HTR-8/SVneo (cell line): Measurements from ENCODE around the gene LNX2.
"Not testable (repeated sequence)": the region's sequence is repeated elsewhere in the genome, so short reads cannot be mapped to it uniquely, and the experiment has no call there.

Source experiments
- DNase-seq: peaks from one replicate; pipeline ENCODE4 v3.0.0; 2011; ENCODE audit warnings: low spot score, mixed read lengths; ENCODE audit not compliant: insufficient read length
- FAIRE-seq: peaks from 2 replicates; lab custom pipeline; 2011; peaks lifted over from hg19 to GRCh38; lab: Jason Lieb, UNC

The LNX2 gene

DNA sequence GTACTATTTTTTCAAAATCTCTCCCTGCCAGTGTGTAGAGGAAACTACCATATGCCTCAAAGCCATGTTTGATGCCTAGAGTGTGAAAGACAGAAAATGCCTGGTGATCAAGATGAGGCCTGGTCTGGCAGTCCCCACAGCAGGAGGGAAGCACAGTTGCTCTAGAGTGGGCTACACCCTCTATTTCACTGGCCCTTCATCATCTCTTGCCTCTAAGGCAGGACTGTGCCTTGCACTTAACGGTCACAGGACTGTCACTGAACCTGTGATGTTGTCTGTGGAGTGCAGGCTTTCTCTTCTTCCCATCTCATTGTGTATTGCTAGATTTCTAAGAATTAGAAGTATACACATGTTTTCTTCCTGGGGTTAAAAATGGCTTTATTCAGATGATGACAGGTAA is 17.7 kb upstream of the LNX2 start:
- no peak for FAIRE-seq

DNA sequence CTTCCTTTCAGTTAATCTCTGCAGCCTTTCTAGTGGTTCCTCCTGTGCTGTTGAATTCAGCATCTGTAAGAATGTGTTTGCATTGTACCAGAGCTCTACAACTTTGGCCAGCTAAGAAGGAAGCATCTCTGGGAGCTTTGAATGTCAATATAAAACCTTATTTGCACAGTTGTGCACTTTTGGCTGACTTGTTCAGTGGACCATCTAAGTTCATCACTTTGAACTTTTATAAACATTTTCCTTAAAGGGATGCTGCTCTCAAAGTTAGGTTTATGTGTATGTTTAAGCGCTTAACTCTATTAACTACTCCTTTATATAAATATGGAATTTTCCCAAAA is 16.9 kb upstream of the LNX2 start:
- DNase-seq = no peak
- no peak for FAIRE-seq

More for the DNA sequence above, 17.7 kb upstream of the LNX2 start:
- no peak for DNase-seq

DNA sequence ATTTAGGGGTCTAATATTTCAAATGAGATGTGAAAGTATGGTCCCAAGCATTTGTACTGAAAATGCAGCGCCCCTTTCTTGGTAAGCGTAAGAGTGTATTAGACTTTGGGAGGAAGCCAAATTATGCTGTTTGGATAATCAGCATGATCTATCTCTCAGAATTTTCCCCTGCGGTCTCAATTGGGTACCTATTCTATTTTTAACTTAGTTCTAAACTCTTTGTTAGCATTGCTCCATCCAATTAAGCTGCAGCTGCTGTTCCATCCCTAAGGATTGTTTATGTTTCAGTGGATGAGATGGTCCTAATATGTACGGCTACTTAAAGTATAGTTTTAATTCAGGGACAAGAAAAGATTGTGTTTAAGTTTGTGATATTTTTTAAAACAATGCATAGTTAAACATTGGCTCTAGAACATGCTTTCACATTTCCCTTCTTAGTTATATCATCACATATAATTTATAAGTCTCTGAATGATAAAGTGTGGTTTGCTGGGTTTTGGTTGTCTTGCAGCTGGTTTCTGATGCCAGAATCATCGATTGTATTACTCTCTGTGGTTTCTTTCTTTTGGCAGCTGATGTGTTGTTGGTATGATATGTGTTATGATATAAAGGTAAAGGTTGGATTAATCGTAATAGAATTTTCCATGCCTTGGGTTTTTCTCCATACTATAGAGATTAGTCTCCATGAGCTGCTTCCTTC is 16.4 kb upstream of the LNX2 start:
- no peak for FAIRE-seq
- no peak for DNase-seq

DNA sequence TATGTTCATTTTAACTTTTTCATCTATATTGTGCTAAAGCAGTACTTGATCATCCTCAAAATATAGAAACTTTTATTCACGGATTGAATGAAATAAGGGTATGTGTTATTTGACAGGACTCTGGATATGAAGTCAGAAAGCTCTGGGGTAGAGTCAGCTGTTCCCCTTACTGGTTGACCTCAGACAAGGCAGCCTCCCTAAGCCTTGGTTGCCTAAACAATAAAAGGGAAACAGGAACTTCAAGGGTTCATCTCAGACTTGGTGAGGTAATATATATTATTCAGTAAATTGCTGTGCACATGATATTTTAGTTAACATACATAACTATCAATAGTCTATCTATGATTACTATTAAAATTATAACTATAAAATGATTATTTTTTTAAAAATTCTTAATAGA is 14.9 kb upstream of the LNX2 start:
- FAIRE-seq (no peak), DNase-seq (no peak)

DNA sequence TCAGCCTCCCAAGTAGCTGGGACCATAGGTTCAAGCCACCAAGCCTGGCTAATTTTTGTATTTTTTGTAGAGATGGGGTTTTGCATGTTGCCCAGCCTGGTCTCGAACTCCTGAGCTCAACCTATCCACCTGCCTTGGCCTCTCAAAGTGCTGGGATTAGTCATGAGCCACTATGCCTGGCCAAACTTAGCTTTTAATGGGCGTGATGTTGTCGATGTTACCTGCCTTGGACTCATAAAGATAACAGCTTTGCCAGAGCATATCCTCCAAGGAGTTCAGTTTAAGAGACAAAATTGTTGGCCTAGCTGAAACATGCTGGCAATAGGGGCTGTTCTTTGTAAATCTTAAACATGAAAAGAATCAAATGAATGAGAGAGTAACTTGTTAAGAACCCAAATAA is 14.5 kb upstream of the LNX2 start:
- FAIRE-seq (no peak), DNase-seq (no peak)

DNA sequence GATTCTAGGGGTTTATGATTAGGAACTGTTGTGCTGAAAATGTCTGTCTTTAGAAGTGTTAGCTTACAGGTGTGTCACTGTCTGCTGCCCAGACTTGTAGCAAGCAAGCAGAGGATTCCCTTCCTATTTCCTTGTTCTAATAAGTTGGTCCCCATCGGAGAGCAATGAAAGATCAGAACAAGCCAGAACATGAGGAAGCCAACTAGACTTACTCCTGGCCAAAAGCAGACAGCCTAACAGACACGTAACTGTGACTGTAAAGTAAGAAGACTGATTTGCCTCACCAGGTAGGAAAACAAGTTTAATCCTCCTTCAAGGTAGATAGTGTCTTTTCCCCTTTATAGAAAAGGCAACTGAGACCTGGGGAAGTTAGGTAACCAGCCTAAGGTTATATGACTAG is 13.9 kb upstream of the LNX2 start:
- FAIRE-seq (no peak), DNase-seq (no peak)

DNA sequence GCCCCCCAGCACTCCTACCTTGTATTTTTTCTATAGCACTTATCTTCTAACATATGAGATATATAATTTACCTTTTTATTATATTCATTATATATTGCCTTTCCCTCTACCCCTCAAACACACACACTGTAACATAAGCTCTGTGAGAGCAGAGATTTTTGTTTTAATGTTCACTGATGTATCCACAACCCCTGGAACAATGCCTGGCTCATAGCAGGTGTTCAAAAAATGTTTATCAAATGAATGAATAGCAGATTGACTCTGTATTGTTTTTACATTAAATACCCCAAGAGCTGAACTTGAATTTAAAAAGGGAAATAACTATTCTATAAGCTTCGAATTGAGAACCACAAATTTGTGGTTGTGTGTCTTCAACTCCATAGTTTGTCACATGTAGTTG is 12.3 kb upstream of the LNX2 start:
- DNase-seq (no peak), FAIRE-seq (no peak)

DNA sequence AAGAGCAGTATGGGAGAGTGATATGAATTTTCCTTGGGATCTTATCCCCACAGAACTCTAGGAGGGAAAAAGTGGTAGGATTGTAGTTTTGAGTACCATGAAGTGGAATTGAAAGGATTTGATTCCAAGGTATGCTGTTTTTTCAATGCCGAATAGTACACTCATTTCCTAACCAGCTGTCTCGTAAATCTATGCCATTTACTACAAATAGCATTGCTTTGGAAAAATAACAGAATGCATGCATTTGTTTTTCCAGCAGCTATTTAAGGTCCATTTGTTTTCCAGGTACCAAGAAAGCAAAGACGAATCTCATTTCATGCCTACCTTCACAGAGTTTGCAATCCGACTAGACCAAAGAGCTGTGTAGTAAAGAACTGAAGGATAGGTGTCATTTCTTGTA is 11.9 kb upstream of the LNX2 start:
- DNase-seq (no peak), FAIRE-seq (no peak)

DNA sequence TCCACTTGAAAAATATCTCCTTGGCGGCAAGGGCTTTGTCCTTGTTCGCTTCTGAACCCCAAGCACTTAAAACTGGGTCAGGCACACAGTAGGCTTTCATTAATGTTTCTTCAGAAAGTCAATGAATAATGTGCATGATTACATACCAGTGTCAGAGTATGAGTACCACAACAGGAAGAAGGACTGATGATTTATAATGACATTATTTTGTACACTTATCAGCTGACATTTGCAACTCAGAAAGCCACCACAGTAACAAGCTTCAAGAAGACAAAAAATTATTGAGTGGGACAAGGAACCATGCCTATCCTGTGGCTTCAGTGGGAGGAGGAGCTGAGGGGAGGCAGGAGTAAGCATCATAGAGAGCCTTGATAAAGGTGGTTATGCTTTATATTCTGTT is 11.3 kb upstream of the LNX2 start:
- FAIRE-seq (no peak), DNase-seq (no peak)

DNA sequence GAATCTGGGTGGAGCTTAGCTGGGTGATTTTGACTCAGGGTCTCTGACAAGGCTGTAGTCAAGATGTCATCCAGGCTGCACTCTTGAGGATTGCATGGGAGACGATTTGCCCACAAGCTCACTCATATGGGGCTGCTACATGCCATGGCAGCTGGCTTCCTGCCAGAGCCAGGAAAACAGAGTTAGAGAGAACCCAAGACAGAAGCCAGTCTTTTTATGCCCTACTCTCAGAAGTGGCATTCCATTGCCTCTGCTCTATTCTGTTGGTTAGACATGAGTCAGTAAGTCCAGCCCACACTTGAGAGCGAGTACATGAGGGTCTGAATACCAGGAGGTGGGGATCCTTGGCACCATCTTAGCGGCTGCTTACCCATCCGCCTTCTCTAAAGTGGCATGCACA is 10.8 kb upstream of the LNX2 start:
- FAIRE-seq (no peak), DNase-seq (no peak)

DNA sequence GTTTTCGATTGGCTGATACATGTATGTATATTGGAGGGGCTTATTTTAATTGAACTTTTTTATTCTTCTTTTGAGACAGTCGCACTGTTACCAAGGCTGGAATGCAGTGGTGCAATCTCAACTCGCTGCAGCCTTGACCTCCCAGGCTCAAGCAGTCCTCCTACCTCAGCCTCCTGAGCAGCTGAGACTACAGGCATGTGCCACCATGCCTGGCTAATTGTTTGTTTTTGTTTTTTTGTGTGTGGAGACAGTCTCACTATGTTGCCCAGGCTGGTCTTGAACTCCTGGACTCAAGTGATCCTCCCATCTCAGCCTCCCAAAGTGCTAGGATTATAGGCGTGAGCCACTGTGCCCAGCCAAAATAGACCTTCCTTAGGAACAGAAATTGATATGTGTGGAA is 8.4 kb upstream of the LNX2 start:
- DNase-seq, FAIRE-seq: not testable (repeated sequence)

DNA sequence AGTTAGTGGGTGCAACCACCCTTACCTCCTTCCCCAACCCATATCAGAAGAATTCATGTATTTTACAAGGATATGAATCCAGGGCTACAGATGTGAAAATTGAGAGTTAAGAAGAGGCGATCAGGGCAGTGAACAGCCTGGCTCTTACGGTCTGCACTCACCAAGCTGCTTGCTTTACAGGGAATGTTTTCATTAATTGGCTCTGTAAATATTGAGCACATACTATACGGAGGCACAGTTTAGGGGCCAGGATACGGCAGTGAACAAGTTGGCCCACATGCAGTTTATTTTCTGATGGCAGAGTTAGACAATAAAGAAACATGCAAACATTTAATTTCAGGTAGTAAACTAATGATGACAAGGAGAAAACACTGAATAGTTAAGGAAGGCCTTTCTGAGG is 7.8 kb upstream of the LNX2 start:
- DNase-seq (no peak), FAIRE-seq (no peak)

DNA sequence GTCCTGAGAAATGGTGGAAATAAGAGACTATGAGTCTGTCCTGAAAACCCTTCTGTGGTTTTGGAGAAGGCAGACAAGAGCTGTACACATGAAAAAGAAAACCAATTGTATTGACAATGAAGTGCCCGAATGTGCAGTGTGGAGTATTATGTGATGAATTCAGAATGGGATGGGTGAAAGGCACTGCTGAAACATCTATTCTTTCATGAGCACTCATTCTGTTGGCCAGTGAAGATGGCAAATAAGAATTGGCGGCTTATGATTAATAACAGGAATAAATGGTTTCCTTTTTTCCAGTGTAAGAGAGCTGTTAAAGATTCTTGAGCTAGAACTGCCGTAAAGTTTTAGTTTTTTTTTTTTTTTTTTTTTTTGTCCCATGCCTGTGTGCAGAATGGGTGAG is 7.1 kb upstream of the LNX2 start:
- DNase-seq (no peak), FAIRE-seq (no peak)

DNA sequence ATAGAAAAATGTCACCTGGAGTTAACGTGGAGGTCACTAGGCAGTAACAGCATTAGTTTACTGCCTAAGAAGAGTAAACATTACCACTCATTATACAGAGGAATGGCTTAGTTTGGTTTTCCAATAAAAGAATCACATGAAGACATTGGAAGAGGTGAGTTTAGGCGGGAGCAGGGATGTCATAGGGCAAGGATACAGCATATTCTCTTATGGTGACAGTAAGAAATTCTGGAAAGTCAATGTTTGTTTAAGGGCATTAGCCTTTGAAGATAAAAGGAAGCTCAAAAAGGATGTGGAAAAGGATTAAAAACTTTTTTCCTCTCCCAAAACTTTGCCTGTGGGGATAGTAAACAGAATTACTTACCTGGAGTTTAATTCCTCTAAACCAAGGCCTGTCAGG is 5.5 kb upstream of the LNX2 start:
- DNase-seq = no peak
- no peak for FAIRE-seq

DNA sequence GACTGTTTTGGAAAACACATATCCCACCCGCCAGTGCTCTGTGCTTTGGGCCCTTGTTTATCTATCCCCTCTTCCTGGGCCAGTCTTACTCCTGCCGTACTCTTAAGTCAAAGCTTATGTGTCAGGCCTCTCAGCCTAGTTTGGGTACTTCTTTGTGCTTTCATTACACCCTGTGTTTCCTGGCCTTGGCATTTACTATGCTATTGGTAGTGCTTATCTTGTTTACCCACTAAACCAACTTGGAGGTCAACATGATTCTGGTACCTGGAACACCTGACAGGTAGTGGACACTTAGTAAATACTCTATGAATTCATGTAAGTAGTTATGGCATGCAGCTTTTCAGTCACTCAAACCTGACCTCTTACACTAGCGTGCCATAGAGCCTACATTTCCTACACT is 3.7 kb upstream of the LNX2 start:
- DNase-seq (no peak), FAIRE-seq (no peak)

DNA sequence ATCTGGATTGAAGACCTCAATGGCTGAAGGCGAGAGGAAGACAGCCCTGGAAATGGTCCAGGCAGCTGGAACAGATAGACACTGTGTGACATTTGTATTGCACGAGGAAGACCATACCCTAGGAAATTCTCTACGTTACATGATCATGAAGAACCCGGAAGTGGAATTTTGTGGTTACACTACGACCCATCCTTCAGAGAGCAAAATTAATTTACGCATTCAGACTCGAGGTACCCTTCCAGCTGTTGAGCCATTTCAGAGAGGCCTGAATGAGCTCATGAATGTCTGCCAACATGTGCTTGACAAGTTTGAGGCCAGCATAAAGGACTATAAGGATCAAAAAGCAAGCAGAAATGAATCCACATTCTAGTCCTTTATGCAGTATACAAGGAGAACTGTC is 2.6 kb upstream of the LNX2 start:
- no peak for DNase-seq
- FAIRE-seq = no peak

DNA sequence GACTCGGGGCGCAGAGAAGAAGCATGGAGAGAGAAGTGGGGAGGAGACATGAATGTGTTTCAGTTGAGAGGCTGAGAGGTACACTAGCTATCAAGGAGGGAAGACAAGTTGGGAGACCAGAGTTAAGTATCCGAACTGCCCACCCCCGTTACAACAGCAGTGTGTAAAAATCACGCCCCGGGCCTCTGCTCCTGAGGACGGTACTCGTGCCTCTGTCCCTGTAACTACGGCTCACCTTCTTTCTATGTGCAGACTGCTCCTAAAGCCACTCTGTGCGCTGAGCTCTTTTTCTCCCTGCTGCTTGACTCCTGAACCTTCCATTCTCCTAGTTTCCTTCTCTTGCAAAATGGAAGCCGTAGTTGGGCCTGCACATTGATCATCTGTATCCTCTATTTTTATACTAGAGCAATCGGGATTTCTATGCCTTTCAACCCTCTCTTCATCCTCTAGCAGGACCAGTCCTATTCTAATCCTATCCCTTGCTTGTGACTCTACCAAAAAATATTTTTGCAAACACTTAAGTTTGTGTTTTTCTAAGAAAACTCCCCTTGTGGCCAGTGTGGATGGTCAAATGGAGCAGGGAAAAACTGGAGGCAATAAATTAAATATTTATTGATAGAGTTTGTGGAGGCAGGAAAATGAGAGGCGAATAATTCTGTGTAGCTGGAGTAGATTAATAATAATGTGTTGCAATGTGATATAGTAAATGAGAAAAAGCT is 1.9 kb upstream of the LNX2 start:
- no peak for DNase-seq
- no peak for FAIRE-seq

DNA sequence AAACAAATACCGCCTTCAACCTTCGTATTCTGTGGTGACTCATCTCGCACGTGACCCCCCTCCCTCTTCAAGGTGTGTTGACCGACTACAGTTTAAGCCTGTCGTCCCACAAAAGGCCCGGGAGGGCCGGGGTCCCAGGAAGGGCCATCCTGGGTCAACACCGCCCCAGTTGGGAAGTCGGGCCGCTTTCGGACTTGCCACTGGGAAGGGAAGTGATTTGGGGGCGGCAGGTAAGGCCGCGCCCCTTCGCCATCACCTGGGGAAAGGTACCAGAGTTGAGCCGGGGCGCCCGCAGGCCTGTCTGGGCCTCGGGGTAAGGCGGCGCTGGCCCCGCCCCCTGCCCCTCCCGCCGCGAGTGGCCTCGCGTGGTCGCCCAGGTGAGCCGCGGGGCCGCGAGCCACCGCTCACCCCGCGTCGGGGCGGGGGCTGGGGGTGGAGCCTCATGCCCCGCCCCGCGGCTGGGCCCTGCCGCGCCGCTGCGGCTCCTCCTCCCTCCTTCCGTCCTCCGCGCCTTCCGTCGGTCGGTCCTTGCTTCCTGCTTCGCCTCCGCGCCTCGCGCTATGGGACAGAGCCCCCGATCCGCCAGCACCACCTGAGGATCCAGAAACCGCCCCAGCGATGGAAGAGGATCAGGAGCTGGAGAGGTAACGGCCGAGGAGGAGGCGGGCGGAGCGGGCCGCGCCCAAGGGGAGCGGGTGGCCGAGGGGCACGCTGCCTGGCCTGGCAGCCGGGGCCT is 1.2 kb upstream of the LNX2 start, which contains the start of gene POLR1D:
POLR1D (plus strand) TSS at position 527 of the 736 bp plus-strand sequence; CDS start at position 619, 92 bp downstream.
- FAIRE-seq (peak; percentile 31), DNase-seq (peak; percentile 60)

DNA sequence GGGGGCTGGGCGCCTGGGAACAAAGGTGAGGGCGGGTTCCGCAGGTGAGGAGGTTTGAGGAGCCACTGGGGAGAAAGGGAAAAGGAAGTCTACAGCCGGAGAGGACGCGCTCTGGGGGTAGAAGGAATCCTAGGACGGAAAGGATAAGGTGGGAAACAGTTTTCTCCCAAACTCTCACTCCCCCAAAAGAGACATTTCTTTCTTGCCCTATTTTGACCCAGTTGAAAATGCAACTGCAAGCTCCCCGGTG is 712 bp upstream of the LNX2 start:
- FAIRE-seq (no peak), DNase-seq (no peak)

DNA sequence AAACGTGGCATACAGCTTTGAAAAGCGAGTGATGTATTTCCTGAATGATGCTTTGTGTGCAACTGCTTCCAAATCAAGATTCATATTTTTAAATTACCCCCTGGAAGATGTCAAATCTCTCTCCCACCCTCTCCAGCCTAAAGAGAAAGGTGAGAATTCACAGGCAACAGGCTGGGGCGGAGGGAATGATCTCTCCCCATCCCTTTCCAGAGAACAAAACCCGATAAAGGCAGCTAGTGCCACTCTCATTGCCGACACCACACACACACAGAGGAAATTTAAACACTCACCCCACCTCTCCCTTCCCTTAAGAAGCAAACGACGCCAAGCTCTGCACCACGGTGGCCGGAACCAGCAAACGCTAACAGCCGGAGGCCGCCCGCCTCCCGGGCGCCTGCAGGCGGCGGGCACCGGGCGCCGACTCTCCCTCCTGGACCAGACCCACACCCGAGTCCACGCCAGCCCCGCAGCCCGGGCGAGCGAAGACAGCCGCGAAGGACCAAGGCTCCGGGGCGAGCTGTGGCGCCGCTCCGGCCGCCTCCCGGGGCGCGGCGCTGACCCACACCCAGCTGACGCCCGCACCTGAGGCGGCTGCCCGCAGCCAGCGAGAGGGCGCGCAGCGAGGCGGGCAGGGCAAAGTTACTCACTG is 477 bp downstream of the LNX2 start:
- DNase-seq (no peak), FAIRE-seq (no peak)

DNA sequence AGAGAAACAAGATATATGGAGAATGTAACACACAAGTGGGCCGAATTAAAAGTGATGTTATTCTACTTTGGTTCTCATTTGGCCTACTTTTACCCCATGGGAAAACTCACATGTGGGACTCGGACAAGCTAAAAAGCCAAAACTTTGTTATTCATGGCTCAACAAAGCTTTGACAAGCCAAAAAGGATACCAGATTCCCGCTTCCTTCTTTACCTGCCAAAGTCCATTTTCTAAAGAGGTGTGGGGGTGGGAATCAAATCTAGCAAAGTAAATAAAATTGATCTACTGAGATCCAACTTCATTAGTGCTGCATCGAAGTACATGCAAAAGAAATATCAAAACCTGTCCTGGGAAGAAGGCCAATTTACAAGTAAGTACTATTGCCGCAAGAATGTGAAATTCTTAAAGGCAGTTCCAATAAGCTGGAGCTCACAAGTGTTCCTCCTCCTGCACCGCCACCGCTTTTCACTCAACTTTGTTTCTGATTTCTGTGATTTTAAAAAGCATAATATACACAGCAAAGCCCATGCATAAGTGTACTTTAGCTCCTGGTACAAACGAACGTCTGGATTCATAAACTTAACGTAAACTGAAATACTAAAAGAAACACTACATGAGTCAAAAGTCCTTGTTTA is 1.1 kb downstream of the LNX2 start:
- DNase-seq (no peak), FAIRE-seq (no peak)
